H9 (cell line): ENCODE data around the gene DNAJB2. TPM values are rescaled to one million over a fixed set of nuclear protein-coding genes. Genes with fewer than 3 reads are reported as not detected.

ENCODE experiments used
- DNase-seq: peaks from one replicate; pipeline ENCODE4 v3.0.0-alpha.2; 2017
- H2AFZ ChIP-seq: one replicate; pipeline ENCODE4 v1.6.1; 2013; ENCODE audit warnings: mild to moderate bottlenecking, low read length, control low read depth, moderate library complexity
- H2AK5ac ChIP-seq: 2 replicates; pipeline ENCODE4 v1.6.1; 2013; ENCODE audit warnings: low read length, control low read depth, mixed read lengths; ENCODE audit not compliant: insufficient read length
- H2BK120ac ChIP-seq: one replicate; pipeline ENCODE4 v1.6.1; 2013; ENCODE audit warnings: low read depth, mild to moderate bottlenecking, low read length, control low read depth, inconsistent platforms; ENCODE audit not compliant: poor library complexity, severe bottlenecking
- H2BK12ac ChIP-seq: 2 replicates; pipeline ENCODE4 v1.6.1; 2013; ENCODE audit warnings: low read length, control low read depth, mixed read lengths, low read depth; ENCODE audit not compliant: insufficient read length
- H2BK15ac ChIP-seq: 2 replicates; pipeline ENCODE4 v1.6.1; 2013; ENCODE audit warnings: low read depth, low read length, control low read depth
- H2BK20ac ChIP-seq: one replicate; pipeline ENCODE4 v1.6.1; 2013; ENCODE audit warnings: low read depth, mild to moderate bottlenecking, low read length, control low read depth, inconsistent platforms; ENCODE audit not compliant: poor library complexity, severe bottlenecking
- H2BK5ac ChIP-seq: 2 replicates; pipeline ENCODE4 v1.6.1; 2013; ENCODE audit warnings: low read length, control low read depth, mixed read lengths; ENCODE audit not compliant: insufficient read length
- H3K14ac ChIP-seq: 2 replicates; pipeline ENCODE4 v1.6.1; 2013; ENCODE audit warnings: low read length, control low read depth; ENCODE audit not compliant: insufficient read depth
- H3K18ac ChIP-seq: 2 replicates; pipeline ENCODE4 v1.6.1; 2013; ENCODE audit warnings: low read depth, mild to moderate bottlenecking, mixed read lengths, low read length, control low read depth; ENCODE audit not compliant: insufficient read length
- H3K23ac ChIP-seq: 2 replicates; pipeline ENCODE4 v1.6.1; 2013; ENCODE audit warnings: low read length, control low read depth, mixed read lengths, low read depth; ENCODE audit not compliant: insufficient read length
- H3K23me2 ChIP-seq: 2 replicates; pipeline ENCODE4 v1.6.1; 2013; ENCODE audit warnings: low read depth, mild to moderate bottlenecking, mixed read lengths, low read length, control low read depth; ENCODE audit not compliant: insufficient read length, poor library complexity, severe bottlenecking
- H3K27ac ChIP-seq: 2 replicates; pipeline ENCODE4 v1.5.1; 2013; ENCODE audit warnings: low read length, control low read depth, mixed read lengths, low read depth; ENCODE audit not compliant: insufficient read length
- H3K27me3 ChIP-seq: 2 replicates; pipeline ENCODE4 v1.6.1; 2013; ENCODE audit warnings: low read length, control low read depth, inconsistent platforms; ENCODE audit not compliant: insufficient read depth
- H3K4ac ChIP-seq: 2 replicates; pipeline ENCODE4 v1.6.1; 2013; ENCODE audit warnings: low read depth, mild to moderate bottlenecking, control low read depth, inconsistent platforms, low read length, moderate library complexity
- H3K4me1 ChIP-seq: 2 replicates; pipeline ENCODE4 v1.6.1; 2013; ENCODE audit warnings: low read length, control low read depth, inconsistent platforms; ENCODE audit not compliant: insufficient read depth
- H3K4me2 ChIP-seq: 2 replicates; pipeline ENCODE4 v1.6.1; 2013; ENCODE audit warnings: low read length, control low read depth, mixed read lengths; ENCODE audit not compliant: insufficient read length, insufficient read depth
- H3K56ac ChIP-seq: 2 replicates; pipeline ENCODE4 v1.6.1; 2013; ENCODE audit warnings: low read depth, mild to moderate bottlenecking, mixed read lengths, low read length, control low read depth; ENCODE audit not compliant: insufficient read length
- H3K79me1 ChIP-seq: 2 replicates; pipeline ENCODE4 v1.6.1; 2013; ENCODE audit warnings: low read depth, mild to moderate bottlenecking, moderate library complexity, low read length, control low read depth, inconsistent platforms; ENCODE audit not compliant: insufficient read depth, poor library complexity, severe bottlenecking
- H3K79me2 ChIP-seq: 2 replicates; pipeline ENCODE4 v1.6.1; 2013; ENCODE audit warnings: low read length, control low read depth, inconsistent platforms; ENCODE audit not compliant: insufficient read depth
- H3K9ac ChIP-seq: 2 replicates; pipeline ENCODE4 v1.6.1; 2013; ENCODE audit warnings: low read length, control low read depth, mixed read lengths; ENCODE audit not compliant: insufficient read length; ENCODE audit errors: extremely low read depth
- H3K9me3 ChIP-seq: one replicate; pipeline ENCODE4 v1.6.1; 2013; ENCODE audit warnings: low read depth, low read length, inconsistent platforms; ENCODE audit not compliant: control insufficient read depth
- H3T11ph ChIP-seq: one replicate; pipeline ENCODE4 v1.6.1; 2013; ENCODE audit warnings: mild to moderate bottlenecking, low read length, control low read depth, inconsistent platforms
- H4K20me1 ChIP-seq: one replicate; pipeline ENCODE4 v1.6.1; 2013; ENCODE audit not compliant: control insufficient read depth, insufficient read length, insufficient read depth
- H4K5ac ChIP-seq: 2 replicates; pipeline ENCODE4 v1.6.1; 2013; ENCODE audit warnings: low read depth, mild to moderate bottlenecking, mixed read lengths, low read length, control low read depth; ENCODE audit not compliant: insufficient read length
- H4K8ac ChIP-seq: replicated peaks from 2 replicates; pipeline ENCODE4 v1.6.1; 2013; ENCODE audit warnings: low read length, control low read depth, mixed read lengths, low read depth; ENCODE audit not compliant: insufficient read length
- H4K91ac ChIP-seq: 2 replicates; pipeline ENCODE4 v1.6.1; 2013; ENCODE audit warnings: low read depth, mild to moderate bottlenecking, moderate library complexity, mixed read lengths, low read length, control low read depth; ENCODE audit not compliant: insufficient read length
- H3K27ac Mint-ChIP-seq, 3 experiments: 2 replicates in 2 of 3; 3 replicates in 1 of 3; pipeline ENCODE4 v1.8.0; 2020 to 2021; ENCODE audit warnings: mixed read lengths in 3 of 3, mild to moderate bottlenecking in 1 of 3, moderate library complexity in 1 of 3
- H3K27me3 Mint-ChIP-seq: 2 replicates; pipeline ENCODE4 v1.8.0; 2021; ENCODE audit warnings: low read depth, mild to moderate bottlenecking, moderate library complexity, mixed read lengths
- H3K36me3 Mint-ChIP-seq, 3 experiments: 2 replicates in 2 of 3; 3 replicates in 1 of 3; pipeline ENCODE4 v1.8.0; 2020 to 2021; ENCODE audit warnings: low read depth in 3 of 3, mixed read lengths in 3 of 3; ENCODE audit not compliant: insufficient read depth in 1 of 3
- H3K4me1 Mint-ChIP-seq, 2 experiments: 2 replicates each; pipeline ENCODE4 v1.8.0; 2020; ENCODE audit warnings: mixed read lengths in 2 of 2
- H3K4me3 Mint-ChIP-seq, 2 experiments: 2 replicates in 1 of 2; 3 replicates in 1 of 2; pipeline ENCODE4 v1.8.0; 2020 to 2021; ENCODE audit warnings: mild to moderate bottlenecking in 2 of 2, mixed read lengths in 2 of 2, moderate library complexity in 1 of 2
- H3K9me3 Mint-ChIP-seq, 2 experiments: 2 replicates in 1 of 2; 3 replicates in 1 of 2; pipeline ENCODE4 v1.8.0; 2020; ENCODE audit warnings: mild to moderate bottlenecking in 2 of 2, mixed read lengths in 2 of 2, moderate library complexity in 1 of 2
- WGBS: extraction: QIAGEN DNeasy Blood & Tissue Kit; methylation state at CpG from one replicate; pipeline ENCODE4 v1.1.7; 2013; ENCODE audit warnings: missing lambda C conversion rate, low lambda C conversion rate, mixed read lengths; ENCODE audit not compliant: insufficient read length; ENCODE audit errors: extremely low coverage; 5-methylcytosine and 5-hydroxymethylcytosine counted together
- total RNA-seq: library from RNA; stranded (reverse); gene quantifications from 2 replicates; pipeline ENCODE4 v1.2.1, GENCODE V29; 2021
- TF ChIP-seq, protein P1 (sequence below): fragments of 200-600 bp; sonication (generic); conservative IDR thresholded peaks from 3 replicates; pipeline ENCODE4 v1.8.0; 2021; ENCODE audit warnings: antibody characterized with exemption, mild to moderate bottlenecking

The DNAJB2 gene
- total RNA-seq, 1 experiment from 2014 or later, result 34.1 TPM

DNA sequence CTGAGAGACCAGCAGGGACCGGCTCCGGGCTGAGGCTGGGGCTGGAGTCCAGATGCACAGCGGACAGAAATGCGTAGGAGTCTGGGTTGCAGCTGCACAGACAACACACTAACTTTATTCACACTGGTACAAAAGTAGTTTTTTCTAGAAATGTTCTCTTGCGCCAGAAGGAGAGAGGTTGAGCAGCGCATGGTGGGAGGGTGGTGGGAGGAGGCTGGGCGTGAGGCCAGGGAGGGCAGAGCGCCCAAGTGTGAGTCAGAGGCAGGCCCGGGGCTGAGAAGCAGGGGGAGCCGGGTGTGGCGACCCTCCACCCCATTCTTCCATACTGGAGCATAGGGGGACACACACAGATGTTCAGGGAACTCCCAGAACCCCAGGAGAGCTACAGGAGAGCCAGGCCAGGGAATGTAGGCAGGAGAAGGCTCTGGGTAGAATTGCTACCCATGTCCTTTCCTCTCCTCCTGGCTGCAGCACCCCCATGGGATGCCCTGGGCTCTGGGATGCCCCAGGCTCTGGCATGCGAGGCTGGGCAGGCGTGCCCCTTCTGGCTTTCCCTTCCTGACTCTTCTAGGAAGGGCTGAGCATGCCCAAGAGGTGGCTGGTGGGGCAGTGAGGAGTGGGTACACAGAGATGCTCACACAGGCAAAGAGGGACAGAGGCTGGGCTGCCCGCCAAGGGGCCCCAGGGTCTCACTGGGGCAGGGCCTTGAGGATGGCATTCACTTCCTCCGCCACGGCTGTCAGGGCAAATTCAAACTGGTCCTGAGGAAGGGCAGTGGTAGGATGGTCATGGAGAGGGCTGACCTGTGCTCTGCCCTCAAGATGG lies 10.6 kb downstream of the DNAJB2 start:
- Histone ChIP-seq H3T11ph (no peak overlapping the region), H2AFZ (no peak overlapping the region), H3K23me2 (peaks cover 6% of the 10 kb centered on the region), H2BK5ac (no peak overlapping the region), H3K9me3 (no peaks in the 10 kb centered on the region), H3K4me1 (no peaks in the 10 kb centered on the region; the same call in 1 of the 2 replicates), H2BK20ac (no peak overlapping the region), H3K27ac (no peak overlapping the region), H2BK12ac (no peak overlapping the region), H4K5ac (no peak overlapping the region), H2AK5ac (no peak overlapping the region), H3K56ac (no peak overlapping the region), H3K4me2 (no peak overlapping the region), H3K4ac (no peak overlapping the region), H3K79me1 (no peaks in the 10 kb centered on the region), H2BK15ac (no peak overlapping the region), H3K9ac (no peak overlapping the region), H3K23ac (no peak overlapping the region), H3K27me3 (no peaks in the 10 kb centered on the region), H4K91ac (no peak overlapping the region), H3K79me2 (no peaks in the 10 kb centered on the region), H4K20me1 (no peaks in the 10 kb centered on the region), H3K18ac (no peak overlapping the region), H2BK120ac (no peak overlapping the region), H4K8ac (no peak overlapping the region), H3K14ac (no peak overlapping the region)
- H3K27ac Mint-ChIP-seq, result no peak overlapping the region
- DNase-seq, result no peak
- no peak overlapping the region for H3K4me3 Mint-ChIP-seq
- WGBS, result no CpG with 5 or more reads among the region's 16 CpGs
- peaks cover 0 to 4% (median 2%) of the 10 kb centered on the region in 3 experiments; a peak in 2 of 7 replicates for H3K36me3 Mint-ChIP-seq
- H3K4me1 Mint-ChIP-seq, result peaks cover 14 to 20% of the 10 kb centered on the region in 2 experiments
- peaks cover 26% of the 10 kb centered on the region for H3K27me3 Mint-ChIP-seq
- TF ChIP-seq, protein P1, sequence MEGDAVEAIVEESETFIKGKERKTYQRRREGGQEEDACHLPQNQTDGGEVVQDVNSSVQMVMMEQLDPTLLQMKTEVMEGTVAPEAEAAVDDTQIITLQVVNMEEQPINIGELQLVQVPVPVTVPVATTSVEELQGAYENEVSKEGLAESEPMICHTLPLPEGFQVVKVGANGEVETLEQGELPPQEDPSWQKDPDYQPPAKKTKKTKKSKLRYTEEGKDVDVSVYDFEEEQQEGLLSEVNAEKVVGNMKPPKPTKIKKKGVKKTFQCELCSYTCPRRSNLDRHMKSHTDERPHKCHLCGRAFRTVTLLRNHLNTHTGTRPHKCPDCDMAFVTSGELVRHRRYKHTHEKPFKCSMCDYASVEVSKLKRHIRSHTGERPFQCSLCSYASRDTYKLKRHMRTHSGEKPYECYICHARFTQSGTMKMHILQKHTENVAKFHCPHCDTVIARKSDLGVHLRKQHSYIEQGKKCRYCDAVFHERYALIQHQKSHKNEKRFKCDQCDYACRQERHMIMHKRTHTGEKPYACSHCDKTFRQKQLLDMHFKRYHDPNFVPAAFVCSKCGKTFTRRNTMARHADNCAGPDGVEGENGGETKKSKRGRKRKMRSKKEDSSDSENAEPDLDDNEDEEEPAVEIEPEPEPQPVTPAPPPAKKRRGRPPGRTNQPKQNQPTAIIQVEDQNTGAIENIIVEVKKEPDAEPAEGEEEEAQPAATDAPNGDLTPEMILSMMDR, result no peak
- H3K9me3 Mint-ChIP-seq, result peaks cover 2% of the 10 kb centered on the region in 2 experiments; a peak in 1 of 5 replicates
